K562 (cell line): ENCODE data around the gene LSS.
A peak's percentile ranks its signal among the peaks of the same experiment; 100 is the strongest.

ENCODE experiments used
- CTCF ChIP-seq, 3 experiments: IDR thresholded peaks in 2 of 3; conservative IDR thresholded peaks in 1 of 3; 2 replicates each; pipeline ENCODE4 v1.5.1; 2011 to 2012; ENCODE audit warnings: low read length in 3 of 3, mild to moderate bottlenecking in 3 of 3, control low read depth in 2 of 3, improper control_type of control experiment in 1 of 3, inconsistent platforms in 1 of 3, low read depth in 1 of 3, mixed read lengths in 1 of 3, moderate library complexity in 1 of 3; ENCODE audit not compliant: insufficient read depth in 2 of 3
- EGR1 ChIP-seq: fragments of 450-650 bp; conservative IDR thresholded peaks from 2 replicates; pipeline ENCODE4 v1.6.1; 2017; ENCODE audit warnings: mild to moderate bottlenecking
- EZH2 ChIP-seq: IDR thresholded peaks from 2 replicates; pipeline ENCODE4 v1.6.1; 2012; ENCODE audit warnings: low read depth, mild to moderate bottlenecking, inconsistent platforms, low read length, borderline replicate concordance
- GATAD2A ChIP-seq: fragments of 450-650 bp; IDR thresholded peaks from 2 replicates; pipeline ENCODE4 v1.6.1; 2017
- NFIC ChIP-seq: fragments of 450-650 bp; IDR thresholded peaks from 2 replicates; pipeline ENCODE4 v1.6.1; 2017; ENCODE audit warnings: mild to moderate bottlenecking, inconsistent platforms
- TEAD1 ChIP-seq, 2 experiments: fragments of 450-650 bp in 1 of 2; sonication (generic) in 1 of 2; formaldehyde crosslinking; IDR thresholded peaks; 2 replicates each; pipeline versions ENCODE4 v1.4.0 to v1.8.0; 2020 to 2022; ENCODE audit warnings: mild to moderate bottlenecking in 2 of 2, missing genetic modification reagents in 1 of 2
- ZNF232 ChIP-seq: sonication (generic); formaldehyde crosslinking; IDR thresholded peaks from 2 replicates; pipeline ENCODE4 v1.8.0; 2022; ENCODE audit warnings: mild to moderate bottlenecking, missing genetic modification reagents
- ZNF280A ChIP-seq: fragments of 450-650 bp; IDR thresholded peaks from 2 replicates; pipeline ENCODE4 v1.6.1; 2018; ENCODE audit warnings: mild to moderate bottlenecking, low read depth; ENCODE audit not compliant: partially characterized antibody

GRCh38 chr21:46189213-46189958 lies 39.2 kb downstream of the LSS start:
- TF ChIP-seq ZNF232 (CRISPR knock-in tag) (no peak), TEAD1 (CRISPR knock-in tag; IDR thresholded peaks at IDR 0.05) (no peak), GATAD2A (no peak), EGR1 (0 out of 2 replicates have a peak, but pooled peaks have one; percentile 29), CTCF (IDR thresholded peaks at IDR 0.05 in 2 of 3, conservative IDR thresholded peaks at IDR 0.05 in 1 of 3; ENCODE audit: insufficient read depth in 2 of 3, low read depth in 1 of 3, low read length in 3 of 3) (no peak; a peak in 1 of 6 replicates), ZNF280A (no peak), NFIC (no peak), EZH2 (no peak)
